GM21367 (cell line): ENCODE measurements around the gene OTOG.

Source experiments
- ATAC-seq: cut with Tn5 transposase; IDR thresholded peaks from one replicate; pipeline ENCODE4 v1.9.1; 2021; ENCODE audit not compliant: unreplicated experiment

The OTOG gene

DNA sequence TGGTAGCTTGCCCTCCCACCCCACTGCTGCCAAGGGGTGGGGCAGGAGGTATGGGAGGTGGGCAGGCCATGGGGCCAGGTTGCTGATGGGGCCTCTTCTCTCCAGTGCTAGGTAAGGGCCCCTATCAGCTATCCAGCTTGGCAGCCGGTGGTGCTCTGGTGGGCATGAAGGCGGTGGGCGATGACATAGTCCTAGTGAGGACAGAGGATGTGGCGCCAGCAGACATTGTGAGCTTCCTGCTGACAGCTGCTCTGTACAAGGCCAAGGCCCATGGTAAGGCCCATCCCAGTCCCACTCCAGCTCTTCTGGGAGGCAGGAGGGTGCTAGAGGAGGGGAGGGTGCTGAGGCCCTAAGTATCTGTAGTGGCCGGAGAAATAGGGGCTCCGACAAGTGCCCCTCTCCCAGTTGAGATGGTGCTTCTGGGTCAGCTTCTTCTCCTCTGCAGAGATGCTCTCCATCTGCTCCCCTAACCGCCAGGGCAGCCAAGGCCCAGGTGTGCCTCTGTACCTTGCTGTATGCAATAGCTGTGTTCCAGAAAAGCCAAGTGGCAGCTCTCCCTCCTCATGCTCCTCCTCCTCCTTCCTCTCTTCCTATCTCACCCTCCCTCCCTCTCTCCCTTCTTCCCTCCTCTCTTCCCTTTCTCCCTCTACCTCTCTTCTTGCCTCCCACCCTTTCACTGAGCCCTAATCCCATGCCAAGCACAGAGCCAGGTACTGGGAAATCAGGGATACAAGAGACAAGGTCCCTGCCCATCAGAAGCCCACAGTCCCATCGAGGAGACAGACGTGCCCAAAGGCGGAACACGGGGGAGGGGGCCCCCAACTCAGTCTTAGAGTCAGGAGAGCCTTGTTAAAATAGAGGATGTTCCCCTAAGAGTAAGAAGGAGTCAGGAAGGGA lies 55.3 kb downstream of the OTOG start:
- ATAC-seq: no peak

DNA sequence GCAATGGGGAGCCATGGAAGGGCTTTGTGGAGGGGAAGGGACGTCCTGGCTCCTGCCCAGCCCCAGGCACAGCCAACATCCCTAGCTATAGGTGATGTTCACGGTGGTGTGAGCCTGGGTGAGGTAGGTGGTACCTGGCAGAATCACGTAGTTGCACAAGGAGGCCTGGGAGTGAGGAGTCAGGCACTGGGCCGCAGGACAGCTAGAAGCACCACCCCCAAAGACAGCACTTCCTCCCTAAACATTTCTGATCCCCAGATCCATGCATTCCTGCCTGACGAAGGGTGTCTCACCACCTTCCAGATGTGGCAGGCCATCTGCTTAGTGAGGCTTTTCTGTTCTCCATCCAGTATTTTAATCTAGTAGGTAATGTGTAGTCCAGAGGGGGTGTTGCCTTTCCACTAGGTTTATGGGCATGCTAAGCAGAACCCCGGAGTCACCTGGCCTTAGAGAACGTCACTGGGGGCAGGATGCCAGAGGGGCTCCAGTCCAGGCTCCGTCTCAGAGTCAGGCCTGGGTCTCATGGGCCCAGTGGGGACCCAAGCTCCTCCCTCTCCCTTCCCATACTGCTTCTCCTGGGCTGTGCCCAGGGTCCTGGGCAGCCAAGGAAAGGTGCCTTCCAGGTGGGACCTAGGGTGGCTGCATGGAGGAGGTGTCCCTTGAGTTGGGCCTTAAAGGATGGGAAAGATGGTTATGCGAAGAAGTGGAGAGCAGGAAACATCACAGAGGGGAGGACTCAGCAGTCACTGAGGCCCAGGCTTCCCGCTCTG lies 56.2 kb downstream of the OTOG start:
- no peak for ATAC-seq

DNA sequence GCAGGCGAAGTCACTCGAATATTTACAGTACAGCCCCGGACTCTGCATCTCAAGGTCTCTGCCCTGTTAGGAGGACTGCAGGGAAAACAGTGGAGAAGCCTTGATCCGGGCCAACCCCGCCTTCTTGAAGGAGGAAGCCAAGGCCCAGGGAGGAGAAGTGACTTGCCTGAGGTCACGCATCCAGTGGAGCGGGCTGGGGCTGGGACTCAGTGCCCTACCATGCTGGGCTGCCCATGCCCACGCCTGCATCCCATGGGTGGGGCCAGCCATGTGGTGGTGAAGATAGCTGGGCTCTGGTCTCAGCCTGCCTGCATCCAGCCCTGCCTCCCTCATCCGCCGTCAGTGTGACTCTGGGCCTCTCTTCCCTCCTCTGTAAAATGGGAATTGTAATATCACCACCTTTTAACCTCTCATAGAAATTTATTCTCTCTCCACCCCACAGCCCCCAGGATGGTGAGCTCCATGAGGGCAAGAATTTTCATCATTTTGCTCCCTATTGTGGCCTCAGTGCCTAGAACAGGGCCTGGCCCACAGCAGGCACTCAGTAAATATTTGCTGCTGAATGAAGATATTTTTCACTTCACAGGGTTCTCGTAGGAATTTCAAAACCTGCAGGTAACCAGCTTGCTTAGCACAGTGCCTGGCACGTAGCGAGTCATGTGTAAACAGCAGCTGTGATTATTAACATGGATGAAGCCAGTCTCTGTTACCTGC lies 57.3 kb downstream of the OTOG start:
- no peak for ATAC-seq

DNA sequence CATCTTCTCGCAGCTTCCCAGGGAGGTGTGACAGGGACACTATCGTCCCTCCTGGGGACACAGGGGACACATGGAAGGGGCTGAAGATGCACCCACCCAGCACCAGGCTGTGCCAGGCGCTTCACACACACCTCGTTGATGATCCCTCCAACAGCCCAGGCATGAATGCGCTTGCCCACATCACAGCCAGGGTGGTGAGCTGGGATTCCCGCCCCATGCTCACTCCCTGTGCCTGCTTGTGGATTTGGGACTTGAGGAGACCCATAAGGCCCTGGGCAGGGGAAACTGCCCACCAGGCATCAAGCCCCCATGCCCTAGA lies 57.8 kb downstream of the OTOG start:
- no peak for ATAC-seq

DNA sequence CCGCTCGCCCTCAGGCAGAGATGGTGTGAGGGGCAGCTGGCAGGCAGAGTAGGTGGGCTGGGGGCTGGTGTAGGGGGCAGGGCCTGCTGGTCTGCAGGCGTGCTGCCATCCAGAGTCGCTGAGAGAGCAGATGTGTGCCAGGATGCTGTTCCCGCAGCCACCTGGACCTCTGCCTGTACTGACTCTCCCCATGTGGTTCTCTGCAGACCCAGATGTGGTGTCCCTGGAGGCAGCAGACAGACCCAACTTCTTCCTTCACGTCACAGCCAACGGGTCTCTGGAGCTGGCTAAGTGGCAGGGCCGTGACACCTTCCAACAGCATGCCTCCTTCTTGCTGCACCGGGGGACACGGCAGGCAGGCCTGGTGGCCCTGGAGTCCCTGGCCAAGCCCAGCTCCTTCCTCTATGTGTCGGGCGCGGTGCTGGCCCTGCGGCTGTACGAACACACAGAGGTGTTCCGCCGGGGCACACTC lies 58.6 kb downstream of the OTOG start:
- ATAC-seq: no peak

DNA sequence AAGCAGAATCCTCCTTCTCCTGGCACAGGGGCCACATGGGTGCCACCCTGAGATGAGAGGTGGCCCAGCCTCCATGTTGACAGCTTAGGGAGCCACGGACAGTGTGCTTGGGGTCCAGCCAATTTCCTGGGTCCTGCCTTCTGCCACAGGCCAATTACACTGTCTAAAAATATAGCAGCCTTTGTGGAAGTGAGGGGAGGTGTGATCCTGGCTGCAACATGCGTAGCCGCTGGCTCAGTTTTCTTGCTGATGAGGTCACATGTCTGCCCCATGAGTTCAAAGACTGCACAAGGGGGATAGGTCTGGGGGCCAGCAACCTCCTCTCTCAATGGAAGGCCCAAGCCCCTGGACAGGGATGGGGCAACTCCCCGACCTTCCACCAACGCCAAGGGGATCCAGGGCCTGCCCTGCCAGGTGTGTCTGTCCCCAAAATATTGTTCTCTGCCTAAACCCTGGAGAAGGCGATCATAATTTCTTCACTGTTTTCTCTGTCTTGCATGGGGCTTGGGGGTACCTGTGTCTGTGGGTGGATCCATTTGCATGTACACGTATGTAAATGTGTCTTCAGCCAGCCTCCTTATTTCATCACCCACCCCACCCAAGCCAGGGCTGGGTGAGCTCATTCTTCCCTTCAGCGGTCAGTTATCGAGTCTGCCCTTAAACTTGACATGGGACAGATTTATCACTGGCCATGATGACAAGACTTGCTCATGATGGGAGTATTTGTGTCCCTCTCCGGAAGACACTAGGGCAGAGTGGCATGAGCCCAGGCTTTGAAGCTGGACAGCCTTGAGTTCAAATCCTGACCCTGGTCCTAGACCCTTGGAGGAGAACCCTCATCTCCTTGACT lies 59.4 kb downstream of the OTOG start:
- no peak for ATAC-seq

DNA sequence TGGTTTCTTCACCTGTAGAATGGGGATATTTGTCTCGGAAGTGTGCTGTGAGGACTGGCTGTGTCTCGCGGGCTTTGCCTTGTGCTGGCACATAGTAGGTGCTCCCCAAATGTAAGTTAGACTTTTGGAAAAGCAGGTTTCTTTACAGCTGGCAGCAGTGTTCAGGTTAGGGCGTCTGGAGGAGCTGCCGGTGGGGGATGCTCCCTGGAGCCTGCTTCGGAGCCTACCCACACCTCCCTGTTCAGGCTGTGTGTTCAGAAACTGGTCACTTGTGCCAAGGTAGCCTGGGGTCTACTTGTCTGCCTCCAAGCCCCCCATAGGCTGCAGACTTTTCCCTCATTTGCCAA lies 60.0 kb downstream of the OTOG start:
- no peak for ATAC-seq

DNA sequence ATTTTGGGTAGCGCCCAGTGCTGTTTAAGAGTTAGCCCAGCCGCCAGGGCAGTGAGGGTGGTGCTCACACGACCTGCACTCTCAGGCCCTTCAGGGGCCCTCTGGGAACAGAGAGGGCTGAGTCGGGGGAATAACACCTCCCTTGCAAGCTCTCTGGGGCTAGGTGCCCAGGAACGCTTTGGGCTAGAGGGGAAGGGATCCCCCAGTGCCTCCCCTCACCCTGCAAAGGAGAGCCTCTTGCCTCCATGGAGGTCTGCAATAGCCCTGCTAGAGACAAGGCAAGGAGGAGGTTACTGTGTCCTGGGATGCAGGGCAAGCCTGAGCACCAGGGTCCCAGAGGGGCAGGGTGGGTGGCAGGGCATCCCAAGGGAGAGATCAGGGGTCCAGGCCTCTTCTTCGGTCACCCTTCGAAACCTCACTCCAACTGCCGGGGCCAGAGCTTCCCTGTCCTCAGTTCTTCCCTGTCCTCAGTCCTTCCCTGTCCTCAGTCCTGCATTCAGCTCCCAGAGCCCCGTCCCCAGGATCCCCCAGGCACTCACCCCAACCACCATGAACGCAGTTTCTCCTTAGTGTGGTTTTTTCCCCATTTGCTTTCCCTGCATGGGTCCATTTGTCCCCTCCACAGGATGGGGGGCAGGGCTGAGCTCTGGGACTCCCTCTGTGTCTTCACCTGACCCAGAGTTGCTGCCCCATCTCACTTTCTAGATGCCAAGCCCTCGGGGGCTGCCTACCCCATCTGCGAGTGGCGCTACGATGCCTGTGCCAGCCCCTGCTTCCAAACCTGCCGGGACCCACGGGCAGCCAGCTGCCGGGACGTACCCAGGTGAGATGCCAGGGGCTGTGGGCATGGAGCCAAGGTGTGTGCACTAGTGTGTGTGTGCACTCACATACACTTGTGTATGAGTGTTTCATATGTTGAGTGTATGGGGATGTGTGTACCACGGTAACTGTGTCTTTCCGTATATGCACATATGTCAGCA lies 60.8 kb downstream of the OTOG start:
- no peak for ATAC-seq

DNA sequence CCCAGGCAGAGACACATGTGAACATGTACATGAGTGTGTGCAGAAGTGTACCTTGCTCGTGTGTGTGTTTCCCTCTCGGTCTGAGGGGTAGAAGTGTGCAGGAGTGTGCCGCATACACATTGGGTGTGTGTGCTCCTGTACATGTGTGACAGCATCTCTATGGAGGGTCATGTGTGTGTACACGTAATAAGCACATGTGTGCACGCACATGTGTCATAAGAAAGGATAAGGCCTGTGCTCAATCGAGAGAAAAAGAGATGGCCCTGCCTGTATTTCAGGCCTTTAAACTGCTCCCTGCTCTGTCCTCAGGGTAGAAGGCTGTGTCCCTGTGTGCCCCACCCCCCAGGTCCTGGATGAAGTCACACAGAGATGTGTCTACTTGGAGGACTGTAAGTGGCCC lies 61.8 kb downstream of the OTOG start:
- ATAC-seq: no peak

DNA sequence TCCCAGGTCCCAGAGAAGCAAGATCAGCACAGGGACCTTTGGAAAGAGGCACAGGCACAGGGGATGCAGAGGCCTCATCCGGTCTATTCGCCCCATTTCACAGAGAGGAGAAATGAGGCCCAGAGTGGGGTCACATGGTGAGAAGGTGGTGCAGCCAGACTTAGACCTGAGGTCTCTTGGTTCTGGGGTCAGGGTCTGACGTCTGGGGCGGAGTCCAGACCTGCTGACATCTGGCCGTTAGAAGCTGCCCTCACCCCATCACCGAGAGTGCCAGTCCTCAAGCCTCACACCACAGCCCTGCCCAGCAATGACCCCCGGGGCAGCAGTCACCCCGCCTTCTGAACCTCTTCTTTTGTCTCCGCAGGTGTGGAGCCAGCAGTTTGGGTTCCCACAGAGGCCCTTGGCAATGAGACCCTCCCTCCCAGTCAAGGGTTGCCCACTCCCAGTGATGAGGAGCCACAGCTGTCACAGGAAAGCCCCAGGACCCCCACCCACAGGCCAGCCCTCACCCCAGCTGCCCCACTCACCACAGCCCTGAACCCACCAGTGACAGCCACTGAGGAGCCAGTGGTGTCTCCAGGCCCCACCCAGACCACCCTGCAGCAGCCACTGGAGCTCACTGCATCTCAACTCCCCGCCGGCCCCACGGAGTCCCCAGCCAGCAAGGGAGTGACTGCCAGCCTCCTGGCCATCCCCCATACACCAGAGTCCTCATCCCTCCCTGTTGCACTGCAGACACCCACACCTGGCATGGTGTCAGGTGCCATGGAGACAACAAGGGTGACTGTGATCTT lies 62.4 kb downstream of the OTOG start:
- ATAC-seq: no peak

DNA sequence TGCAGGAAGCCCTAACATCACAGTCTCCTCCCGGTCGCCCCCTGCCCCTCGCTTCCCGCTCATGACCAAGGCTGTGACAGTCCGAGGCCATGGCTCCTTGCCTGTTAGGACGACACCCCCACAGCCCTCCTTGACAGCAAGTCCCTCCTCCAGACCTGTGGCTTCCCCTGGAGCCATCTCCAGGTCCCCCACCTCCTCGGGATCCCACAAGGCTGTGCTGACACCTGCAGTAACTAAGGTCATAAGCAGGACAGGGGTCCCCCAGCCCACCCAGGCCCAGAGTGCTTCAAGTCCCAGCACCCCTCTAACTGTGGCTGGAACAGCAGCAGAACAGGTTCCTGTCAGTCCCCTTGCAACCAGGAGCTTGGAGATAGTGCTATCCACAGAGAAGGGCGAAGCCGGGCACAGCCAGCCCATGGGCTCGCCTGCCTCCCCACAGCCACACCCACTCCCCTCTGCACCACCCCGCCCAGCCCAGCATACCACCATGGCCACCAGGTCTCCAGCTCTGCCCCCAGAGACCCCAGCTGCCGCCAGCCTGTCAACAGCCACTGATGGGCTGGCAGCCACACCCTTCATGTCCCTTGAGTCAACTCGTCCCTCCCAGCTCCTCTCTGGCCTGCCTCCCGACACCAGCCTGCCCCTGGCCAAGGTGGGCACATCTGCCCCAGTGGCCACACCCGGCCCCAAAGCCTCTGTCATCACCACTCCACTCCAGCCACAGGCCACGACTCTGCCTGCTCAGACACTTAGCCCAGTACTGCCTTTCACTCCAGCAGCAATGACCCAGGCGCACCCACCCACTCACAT lies 63.2 kb downstream of the OTOG start:
- ATAC-seq: no peak

DNA sequence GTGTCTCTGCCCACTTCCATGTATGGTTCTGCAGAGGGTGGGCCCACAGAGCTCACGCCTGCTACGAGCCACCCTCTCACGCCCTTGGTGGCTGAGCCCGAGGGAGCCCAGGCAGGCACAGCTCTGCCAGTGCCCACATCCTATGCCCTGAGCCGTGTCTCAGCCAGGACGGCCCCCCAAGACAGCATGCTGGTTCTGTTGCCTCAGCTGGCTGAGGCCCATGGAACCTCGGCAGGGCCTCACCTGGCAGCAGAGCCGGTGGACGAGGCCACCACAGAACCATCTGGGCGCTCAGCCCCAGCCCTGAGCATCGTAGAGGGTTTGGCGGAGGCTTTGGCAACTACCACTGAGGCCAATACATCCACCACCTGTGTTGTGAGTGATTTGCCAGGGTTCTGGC lies 64.0 kb downstream of the OTOG start:
- no peak for ATAC-seq

DNA sequence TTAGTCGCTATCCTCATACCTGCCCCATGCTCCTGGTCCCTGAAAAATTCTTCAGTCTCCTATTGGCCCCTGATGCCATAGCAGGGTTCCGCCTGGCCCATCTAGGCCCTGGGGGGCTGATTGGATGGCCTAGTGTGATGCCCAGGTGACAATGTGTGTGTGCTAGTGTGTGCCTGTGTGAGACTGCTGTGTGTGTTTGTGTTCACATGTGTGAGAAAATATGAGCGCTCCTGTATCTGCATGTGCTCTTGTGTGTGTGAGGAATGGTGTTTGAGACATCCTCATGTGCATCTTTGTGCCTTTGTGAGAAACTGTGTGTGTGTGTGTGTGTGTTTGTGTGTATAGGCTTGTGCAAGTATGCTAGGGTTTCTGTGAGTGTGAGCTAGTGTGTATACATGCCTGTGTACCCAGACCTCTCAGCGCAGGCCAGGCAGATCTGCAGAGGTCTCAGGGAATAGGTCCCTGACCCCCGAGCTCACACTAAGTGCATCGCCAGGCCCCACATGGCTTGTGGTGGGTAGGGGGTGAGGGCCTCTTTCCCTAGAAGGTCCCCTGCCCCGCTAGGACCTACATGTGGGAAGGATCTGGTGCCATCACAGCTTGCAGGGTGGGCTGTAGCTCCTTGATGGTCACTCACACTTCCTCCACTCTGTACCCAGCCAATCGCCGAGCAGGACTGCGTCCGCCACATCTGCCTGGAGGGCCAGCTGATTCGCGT lies 64.6 kb downstream of the OTOG start:
- ATAC-seq: no peak

DNA sequence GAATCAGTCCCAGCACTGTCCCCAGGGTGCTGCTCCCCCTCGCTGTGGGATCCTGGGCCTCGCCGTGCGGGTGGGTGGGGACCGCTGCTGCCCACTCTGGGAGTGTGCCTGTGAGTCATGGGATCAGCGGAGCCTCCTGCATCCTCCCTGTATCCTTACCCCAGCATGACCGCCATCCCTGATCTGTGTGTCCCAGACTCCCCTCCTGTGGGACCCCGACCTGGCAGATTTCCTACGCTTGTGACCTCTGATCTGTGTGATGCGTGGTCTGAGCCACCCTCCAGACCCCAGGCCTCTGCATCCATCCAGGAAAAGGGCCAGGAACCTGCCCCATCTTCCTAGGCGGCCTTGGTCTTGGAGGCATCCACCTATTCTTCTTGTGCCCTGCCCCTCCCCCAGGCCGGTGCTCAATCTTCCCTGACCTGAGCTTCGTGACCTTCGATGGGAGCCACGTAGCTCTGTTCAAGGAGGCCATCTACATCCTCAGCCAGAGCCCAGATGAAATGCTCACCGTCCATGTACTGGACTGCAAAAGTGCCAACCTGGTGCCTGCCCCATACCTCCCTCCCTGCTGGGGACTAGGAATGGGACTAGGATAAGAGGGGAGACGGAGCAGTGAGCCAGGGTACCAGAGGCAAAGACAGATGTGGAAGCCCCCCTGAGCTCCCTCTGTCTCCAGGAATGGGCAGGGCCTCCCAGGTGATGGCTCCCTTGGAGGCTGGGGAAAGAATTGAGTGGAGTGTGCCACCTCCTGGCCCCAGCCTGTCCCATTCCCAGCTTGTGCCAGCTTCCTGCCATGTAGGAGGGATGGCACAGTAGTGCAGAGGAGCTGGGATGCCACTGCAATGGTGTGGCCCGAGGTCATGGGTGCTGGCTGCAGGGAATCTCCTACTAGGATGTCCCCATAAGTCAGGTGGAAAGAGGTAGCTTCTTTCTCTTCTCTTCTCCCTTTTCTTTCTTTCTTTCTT lies 65.4 kb downstream of the OTOG start:
- ATAC-seq: no peak

DNA sequence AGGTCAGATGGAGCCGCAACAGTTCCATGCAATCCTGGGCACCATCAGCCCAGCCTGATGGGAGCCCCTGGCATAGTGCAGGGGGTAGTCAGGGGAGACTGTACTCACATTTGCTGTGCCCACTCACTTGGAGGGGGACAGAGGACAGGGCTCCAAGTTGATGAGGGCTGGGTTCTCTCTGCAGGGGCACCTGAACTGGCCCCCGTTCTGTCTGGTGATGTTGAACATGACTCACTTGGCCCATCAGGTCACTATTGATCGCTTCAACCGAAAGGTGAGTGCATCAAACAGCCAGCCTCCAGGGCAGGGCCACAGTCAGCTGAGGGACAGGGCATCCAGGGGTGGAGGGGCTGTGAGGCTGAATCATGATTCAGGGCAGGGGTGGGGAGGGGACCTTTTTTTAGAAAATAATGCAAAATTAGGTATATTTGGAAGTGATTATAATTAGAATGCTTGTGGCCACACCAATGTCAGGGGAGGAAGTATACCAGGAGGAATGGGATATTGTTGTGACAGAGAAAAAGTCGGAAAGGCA lies 66.4 kb downstream of the OTOG start:
- no peak for ATAC-seq

DNA sequence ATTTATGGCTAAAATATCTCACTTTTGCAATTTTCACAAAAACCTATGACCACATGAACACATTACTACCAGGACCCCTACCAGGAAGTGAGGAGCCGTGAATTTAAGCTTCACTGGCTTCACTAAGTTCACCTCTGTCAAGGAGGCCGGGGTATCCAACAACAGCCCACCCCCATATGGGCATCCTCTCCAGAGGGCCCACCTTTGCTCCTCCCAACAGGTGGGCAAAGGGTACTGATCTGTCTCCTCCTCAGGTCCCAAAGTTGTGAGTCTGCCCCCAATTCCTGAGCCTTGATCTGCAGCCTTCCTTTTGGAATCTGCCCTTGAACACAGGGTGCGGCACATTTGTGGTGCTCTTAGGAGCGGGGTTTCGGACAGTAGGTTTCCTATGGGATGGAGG lies 66.9 kb downstream of the OTOG start:
- no peak for ATAC-seq
